GM23248 (cell line): ENCODE data around the gene ANO8.

ENCODE experiments used
- EZH2 ChIP-seq: fragments of 200-600 bp; sonication (generic); IDR thresholded peaks from 2 replicates; pipeline ENCODE4 v1.6.1; 2018; ENCODE audit warnings: antibody characterized with exemption, mild to moderate bottlenecking; ENCODE audit not compliant: insufficient read depth, poor library complexity, severe bottlenecking
- EZH2phosphoT487 ChIP-seq: fragments of 200-600 bp; sonication (generic); IDR thresholded peaks from 2 replicates; pipeline ENCODE4 v1.6.1; 2018; ENCODE audit warnings: antibody characterized with exemption, moderate library complexity, mild to moderate bottlenecking, low read depth; ENCODE audit not compliant: insufficient read depth

DNA sequence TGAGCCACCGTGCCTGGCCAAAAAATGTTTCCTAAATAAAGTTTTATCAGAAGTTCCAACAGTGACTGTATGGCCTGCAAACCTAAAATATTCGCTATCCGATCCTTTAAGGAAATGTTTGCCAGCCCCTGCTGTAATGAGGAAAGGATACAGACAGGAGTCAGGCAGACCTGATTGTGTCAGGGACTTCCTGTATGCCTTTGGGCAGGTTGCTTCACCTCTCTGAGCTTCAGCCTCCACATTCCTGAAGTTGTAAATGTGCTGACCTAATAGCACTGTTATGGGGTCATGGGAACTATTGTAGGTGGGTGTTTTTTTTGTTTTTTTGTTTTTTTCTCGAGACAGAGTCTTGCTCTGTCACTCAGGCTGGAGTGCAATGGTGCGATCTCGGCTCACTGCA is 37.7 kb downstream of the ANO8 start:
- no peak for TF ChIP-seq EZH2
- no peak for TF ChIP-seq EZH2phosphoT487
